ENCODE results near the gene C5AR1. TPM values are rescaled to one million over a fixed set of nuclear protein-coding genes. Genes with fewer than 3 reads are reported as not detected.
A peak's percentile ranks its signal among the peaks of the same experiment; 100 is the strongest.
"Not testable (repeated sequence)": the region's sequence is repeated elsewhere in the genome, so short reads cannot be mapped to it uniquely, and the experiment has no call there.

The C5AR1 gene
- polyA plus RNA-seq, 4 donors, result 3.8 to 8.1 (median 6.7) TPM

DNA sequence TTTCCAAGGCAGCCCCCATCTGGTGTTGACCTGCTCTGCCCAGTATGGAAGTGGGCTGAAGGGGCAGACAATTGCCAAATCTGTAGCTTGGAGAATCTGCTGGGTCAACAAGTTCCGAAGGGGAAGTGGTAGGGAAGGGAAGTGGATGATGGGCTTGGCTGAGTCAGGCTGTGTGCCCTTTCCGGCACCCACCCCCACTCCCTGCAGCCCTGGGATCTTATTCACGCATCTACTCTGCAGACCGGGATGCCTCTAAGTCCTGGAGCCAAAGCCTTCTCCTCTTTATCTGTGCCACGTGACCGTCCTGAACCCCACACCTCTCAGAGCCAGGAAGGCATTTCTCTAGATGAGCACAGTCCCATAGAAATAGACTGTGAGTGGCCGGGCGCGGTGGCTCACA lies 14.8 kb downstream of the C5AR1 start:
- DNase-seq (ENCODE audit: low read depth in 4 of 4, low spot score in 3 of 4), result no peak

DNA sequence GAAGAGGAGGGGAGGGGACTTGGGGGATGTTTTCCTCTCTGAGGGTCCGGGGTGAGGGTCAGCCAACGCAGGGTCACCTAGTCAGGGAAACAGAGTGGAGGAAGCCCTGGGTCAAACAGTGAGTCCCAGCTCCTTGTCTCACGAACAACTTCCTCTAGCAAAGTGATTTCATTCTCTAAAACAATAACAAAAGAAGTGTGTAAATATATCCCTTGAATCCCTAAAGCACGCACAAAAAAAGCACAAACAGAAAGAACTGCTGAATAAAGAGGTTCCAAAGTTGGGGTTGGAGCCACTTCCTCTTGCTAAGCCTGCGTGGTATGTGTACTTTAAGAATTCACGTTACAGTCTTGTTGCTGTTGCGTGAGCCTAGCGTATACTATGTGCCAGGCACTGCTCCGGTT lies 20.8 kb downstream of the C5AR1 start:
- no peak for DNase-seq (ENCODE audit: low read depth in 4 of 4, low spot score in 3 of 4)

DNA sequence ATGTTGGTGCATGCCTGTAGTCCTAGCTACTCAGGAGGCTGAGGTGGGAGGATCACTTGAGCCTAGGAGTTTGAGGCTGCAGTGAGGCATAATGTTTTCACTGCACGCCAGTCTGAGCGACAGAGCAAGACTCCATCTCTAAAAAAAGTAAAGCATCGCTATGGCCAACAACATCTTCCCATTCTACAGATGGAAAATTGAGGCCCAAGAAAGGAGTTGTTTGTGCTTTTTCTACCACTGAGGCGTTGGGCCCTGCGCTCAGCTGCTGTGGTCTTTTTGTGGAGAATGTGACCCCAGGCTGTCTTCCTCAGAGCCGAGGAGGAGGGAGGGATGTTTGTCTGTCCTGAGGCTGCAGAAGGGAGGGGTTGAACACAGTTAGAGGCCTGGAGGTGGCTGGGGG lies 21.8 kb downstream of the C5AR1 start:
- DNase-seq (ENCODE audit: low read depth in 4 of 4, low spot score in 3 of 4), result no peak

GRCh38 chr19:47331931-47332547 lies 22.4 kb downstream of the C5AR1 start, which contains the start of gene C5AR2:
Gene C5AR2 (plus strand): TSS chr19:47332175. CDS start chr19:47340800, 8,625 bp downstream.
- DNase-seq (ENCODE audit: low read depth in 4 of 4, low spot score in 3 of 4), result no peak

GRCh38 chr19:47336765-47337718 lies 27.4 kb downstream of the C5AR1 start:
- DNase-seq (ENCODE audit: low read depth in 4 of 4, low spot score in 3 of 4), result not testable (repeated sequence)

- DNase-seq (ENCODE audit: low read depth in 4 of 4, low spot score in 3 of 4), result no peak
Observed at GRCh38 chr19:47339196-47339880, 29.7 kb downstream of the C5AR1 start.

DNA sequence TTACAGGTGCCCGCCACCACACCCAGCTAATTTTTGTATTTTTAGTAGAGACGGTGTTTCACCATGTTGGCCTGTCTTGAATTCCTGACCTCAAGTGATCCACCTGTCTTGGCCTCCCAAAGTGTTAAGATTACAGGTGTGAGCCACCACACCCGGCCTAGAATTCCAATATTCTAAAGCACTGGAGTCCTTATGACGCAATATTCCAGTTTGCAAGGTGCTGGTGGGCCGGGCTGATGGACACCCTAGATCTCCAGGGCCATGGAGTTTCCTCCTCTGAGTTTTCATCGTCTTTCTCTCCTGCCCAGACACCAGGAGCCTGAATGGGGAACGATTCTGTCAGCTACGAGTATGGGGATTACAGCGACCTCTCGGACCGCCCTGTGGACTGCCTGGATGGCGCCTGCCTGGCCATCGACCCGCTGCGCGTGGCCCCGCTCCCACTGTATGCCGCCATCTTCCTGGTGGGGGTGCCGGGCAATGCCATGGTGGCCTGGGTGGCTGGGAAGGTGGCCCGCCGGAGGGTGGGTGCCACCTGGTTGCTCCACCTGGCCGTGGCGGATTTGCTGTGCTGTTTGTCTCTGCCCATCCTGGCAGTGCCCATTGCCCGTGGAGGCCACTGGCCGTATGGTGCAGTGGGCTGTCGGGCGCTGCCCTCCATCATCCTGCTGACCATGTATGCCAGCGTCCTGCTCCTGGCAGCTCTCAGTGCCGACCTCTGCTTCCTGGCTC lies 31.0 kb downstream of the C5AR1 start:
- DNase-seq (ENCODE audit: low read depth in 4 of 4, low spot score in 3 of 4), result no peak

GRCh38 chr19:47341734-47342133 lies 32.1 kb downstream of the C5AR1 start:
- no peak for DNase-seq (ENCODE audit: low read depth in 4 of 4, low spot score in 3 of 4)

DNA sequence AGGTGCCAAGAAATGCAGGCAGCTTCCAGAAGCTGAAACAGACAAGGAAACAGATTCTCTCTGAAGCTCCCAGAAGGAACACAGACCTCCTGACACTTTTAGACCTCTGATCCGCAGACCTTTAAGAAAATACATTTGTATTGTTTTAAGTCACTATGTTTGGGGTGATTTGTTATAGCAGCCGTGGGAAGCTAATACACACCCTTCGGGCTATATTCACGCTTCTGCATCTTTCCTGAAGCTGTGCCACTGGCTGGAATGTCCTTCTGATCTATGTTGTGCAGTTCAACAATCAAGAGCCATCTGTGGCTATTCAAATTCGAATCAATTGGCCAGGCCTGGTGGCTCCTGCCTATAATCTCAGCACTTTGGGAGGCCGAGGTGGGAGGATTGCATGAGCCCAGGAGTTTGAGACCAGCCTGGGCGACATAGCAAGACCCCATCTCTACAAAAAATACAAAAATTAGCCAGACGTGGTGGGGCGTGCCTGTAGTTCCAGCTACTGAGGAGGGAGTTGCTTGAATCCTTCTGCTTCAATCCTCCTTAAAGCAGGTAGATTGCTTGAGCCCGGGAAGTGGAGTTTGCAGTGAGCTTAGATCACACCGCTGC lies 33.6 kb downstream of the C5AR1 start:
- no peak for DNase-seq (ENCODE audit: low read depth in 4 of 4, low spot score in 3 of 4)

GRCh38 chr19:47344425-47344824 lies 34.8 kb downstream of the C5AR1 start:
- no peak for DNase-seq (ENCODE audit: low read depth in 4 of 4, low spot score in 3 of 4)

- not testable (repeated sequence) for DNase-seq (ENCODE audit: low read depth in 4 of 4, low spot score in 3 of 4)
Observed at GRCh38 chr19:47346024-47346423, 36.4 kb downstream of the C5AR1 start.

DNA sequence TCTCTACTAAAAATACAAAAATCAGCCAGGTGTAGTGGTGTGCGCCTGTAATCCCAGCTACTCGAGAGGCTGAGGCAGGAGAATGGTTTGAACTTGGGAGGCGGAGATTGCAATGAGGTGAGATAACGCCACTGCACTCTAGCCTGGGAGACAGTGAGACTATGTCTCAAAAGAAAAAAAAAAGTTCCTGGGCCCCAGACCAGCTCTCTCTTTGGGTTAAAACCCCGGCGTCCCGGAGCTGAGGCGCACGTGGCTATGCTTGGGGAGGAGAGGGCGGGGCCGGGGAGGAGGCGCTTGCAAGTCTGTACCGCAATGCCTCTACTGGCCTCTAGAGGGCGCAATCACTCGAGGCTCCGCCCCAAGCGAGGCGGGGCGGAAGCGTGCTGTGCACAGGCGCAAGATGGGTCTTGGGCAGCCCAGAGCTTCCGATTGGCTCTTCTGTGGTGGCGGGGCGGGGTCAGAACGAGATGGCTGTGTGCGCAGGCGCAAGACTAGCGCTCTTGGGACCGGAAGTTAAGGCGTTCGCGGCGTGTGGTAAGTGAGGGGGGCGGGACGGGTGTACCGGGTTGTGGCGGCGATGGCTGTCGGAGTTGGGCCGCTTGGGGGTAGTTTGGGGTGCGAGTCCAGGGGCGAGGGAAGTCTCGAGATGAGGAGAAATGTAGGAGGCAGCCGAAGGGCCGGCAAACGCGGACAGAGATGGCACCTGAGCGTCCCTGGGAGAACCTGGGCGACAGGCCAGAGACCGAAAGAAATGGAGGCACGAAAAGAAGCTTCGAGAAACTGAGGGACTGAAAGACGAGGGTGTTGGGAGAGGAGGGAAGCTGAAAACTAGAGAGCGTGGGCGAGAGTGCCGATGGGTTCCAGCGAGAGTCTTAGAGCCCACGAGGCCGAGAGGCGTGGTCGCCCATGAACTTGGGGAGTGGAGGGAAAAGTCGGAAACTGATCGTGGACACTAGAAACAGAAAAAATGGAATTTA lies 39.4 kb downstream of the C5AR1 start, which contains the start of gene DHX34:
Gene DHX34 (plus strand): TSS at position 497 of the 977 bp plus-strand sequence. CDS start 3,716 bp downstream, outside the sequence.
- peak; percentile 96 for DNase-seq (ENCODE audit: low read depth in 4 of 4, low spot score in 3 of 4)

- DNase-seq (ENCODE audit: low read depth in 4 of 4, low spot score in 3 of 4), result no peak
Observed at GRCh38 chr19:47350630-47351029, 41.0 kb downstream of the C5AR1 start.

- no peak for DNase-seq (ENCODE audit: low read depth in 4 of 4, low spot score in 3 of 4)
Observed at GRCh38 chr19:47351548-47351947, 41.9 kb downstream of the C5AR1 start.

- no peak for DNase-seq (ENCODE audit: low read depth in 4 of 4, low spot score in 3 of 4)
Observed at GRCh38 chr19:47352095-47352494, 42.4 kb downstream of the C5AR1 start.

DNA sequence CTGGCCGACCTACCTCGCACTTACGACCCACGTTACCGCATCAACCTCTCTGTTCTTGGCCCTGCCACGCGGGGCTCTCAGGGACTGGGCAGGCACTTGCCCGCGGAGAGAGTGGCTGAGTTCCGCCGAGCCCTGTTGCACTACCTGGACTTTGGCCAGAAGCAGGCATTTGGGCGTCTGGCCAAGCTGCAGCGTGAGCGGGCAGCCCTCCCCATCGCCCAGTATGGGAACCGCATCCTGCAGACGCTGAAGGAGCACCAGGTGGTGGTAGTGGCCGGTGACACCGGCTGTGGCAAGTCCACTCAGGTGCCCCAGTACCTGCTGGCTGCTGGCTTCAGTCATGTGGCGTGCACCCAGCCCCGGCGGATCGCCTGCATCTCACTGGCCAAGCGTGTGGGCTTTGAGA lies 43.6 kb downstream of the C5AR1 start:
- DNase-seq (ENCODE audit: low read depth in 4 of 4, low spot score in 3 of 4), result no peak

DNA sequence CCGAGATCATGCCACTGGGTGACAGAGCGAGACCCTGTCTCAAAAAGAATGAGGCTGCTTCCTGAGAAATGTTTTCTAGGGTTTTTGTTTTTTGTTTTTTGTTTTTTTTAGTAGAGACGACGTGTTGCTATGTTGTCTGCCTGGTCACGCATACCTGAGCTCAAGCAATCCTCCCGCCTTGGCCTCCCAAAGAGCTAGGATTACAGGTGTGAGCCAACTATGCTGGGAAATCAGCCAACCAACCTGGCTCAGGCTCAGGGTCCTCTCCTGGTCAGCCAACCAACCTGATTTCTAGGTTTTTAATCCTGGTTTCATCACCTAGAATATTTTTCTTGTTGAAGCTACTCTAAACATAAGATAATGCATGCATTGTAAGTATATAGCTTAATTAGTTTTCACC lies 47.2 kb downstream of the C5AR1 start:
- no peak for DNase-seq (ENCODE audit: low read depth in 4 of 4, low spot score in 3 of 4)

GRCh38 chr19:47357788-47358680 lies 48.4 kb downstream of the C5AR1 start:
- DNase-seq (ENCODE audit: low read depth in 4 of 4, low spot score in 3 of 4), result no peak

All from left renal pelvis (tissue), 4 donors.